ENCODE results near the gene ITGB7.

DNA sequence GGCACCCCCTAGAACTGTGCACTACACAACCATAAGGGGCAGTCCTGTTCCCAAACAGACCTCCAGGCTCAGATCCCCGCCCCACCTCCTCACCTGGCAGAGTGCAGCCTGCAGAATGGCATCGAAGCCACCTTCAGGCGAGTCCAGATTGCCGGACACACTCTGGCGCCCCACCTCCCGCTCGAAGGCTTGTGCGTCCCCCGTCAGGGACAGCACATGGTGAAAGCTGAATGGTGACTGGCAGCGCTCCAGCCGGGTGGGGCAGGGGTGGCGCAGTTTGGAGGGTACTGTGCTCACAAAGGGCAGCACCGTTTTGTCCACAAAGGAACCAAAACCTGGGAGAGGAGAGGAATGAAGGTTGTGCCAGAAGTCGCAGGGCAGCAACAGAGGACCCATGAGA lies 10.6 kb downstream of the ITGB7 start:
- TF ChIP-seq, protein P1, sequence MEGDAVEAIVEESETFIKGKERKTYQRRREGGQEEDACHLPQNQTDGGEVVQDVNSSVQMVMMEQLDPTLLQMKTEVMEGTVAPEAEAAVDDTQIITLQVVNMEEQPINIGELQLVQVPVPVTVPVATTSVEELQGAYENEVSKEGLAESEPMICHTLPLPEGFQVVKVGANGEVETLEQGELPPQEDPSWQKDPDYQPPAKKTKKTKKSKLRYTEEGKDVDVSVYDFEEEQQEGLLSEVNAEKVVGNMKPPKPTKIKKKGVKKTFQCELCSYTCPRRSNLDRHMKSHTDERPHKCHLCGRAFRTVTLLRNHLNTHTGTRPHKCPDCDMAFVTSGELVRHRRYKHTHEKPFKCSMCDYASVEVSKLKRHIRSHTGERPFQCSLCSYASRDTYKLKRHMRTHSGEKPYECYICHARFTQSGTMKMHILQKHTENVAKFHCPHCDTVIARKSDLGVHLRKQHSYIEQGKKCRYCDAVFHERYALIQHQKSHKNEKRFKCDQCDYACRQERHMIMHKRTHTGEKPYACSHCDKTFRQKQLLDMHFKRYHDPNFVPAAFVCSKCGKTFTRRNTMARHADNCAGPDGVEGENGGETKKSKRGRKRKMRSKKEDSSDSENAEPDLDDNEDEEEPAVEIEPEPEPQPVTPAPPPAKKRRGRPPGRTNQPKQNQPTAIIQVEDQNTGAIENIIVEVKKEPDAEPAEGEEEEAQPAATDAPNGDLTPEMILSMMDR (IDR thresholded peaks at IDR 0.05) = no peak
- TF ChIP-seq POLR2A (IDR thresholded peaks at IDR 0.05) = no peak
